ENCODE measurements around the gene ARHGEF39.
"Not testable (repeated sequence)": the region's sequence is repeated elsewhere in the genome, so short reads cannot be mapped to it uniquely, and the experiment has no call there.

ARHGEF39 gene

GRCh38 chr9:35649431-35650340 lies 15.3 kb downstream of the ARHGEF39 start:
- DNase-seq: no peak

DNA sequence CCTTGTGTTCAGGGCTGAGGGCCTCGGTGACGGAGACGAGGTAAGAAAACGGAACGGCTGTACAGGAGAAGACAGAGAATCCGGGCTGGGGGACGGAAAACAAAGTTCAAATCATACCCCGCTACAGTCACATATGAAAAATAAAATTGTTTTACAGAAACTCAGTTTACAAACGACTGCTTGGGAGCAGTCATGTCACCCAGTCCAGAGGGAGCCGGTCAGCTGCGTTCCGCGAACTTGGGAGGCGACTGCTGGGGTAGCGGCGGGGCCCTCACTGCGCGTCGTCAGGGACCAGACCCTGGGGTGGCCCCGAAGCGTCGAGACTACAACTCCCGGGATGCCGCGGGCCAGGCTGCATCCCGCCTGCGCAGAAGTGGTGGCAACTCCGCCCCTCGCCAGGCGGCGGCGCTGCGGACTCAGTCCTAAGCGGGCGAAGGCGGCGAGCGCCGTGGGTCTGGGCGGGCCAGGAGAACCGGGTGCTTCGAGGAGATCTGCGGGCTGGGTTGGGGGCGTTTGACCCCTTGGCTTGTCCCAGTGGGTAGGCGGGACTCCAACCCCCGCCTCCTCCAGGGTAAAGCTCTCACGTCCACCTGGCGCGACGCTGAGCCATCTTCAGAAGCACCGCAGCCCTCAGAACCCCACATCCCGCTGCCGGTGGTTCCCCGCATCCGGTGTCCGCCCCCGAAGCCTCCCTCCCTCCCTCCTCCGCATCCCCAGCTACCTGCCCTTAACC lies 18.3 kb downstream of the ARHGEF39 start:
- peak; percentile 74 for DNase-seq

- peak; percentile 49 for DNase-seq
These were observed 18.9 kb downstream of the ARHGEF39 start for GRCh38 chr9:35646153-35646532.

DNA sequence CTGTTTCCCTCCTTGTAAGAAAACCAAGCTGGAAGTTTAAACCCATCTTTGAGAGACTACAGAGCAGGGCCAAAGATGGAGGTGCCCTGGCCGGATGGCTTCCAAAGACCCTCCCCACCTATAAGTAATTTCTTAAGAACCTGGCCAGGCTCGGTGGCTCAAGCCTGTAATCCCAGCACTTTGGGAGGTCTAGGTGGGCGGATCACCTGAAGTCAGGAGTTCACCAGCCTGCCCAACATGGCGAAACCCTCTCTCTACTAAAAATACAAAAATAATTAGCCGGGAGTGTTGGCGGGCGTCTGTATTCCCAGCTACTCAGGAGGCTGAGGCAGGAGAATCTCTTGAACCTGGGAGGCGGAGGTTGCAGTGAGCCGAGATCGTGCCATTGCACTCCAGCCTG lies 19.3 kb downstream of the ARHGEF39 start:
- not testable (repeated sequence) for DNase-seq

DNA sequence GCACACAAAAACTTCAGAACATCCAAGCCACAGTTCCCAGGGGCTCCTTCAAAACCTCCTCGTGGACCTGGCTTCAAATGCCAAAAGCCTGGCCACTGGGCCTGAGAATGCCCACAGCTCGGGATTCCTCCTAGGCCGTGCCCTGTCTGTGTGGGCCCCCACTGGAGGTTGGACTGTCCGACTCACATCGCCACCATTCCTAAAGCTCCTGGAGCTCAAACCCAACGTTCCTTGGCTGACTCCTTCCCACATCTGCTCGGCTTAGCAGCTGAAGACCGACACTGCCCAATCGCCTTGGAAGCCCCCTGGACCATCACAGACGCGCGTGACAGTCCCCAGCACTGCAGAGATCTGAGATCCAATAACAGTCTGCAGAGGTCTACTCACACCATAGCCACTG lies 21.9 kb downstream of the ARHGEF39 start:
- DNase-seq: no peak

GRCh38 chr9:35641478-35641877 lies 23.5 kb downstream of the ARHGEF39 start:
- DNase-seq: not testable (repeated sequence)

GRCh38 chr9:35640431-35640830 lies 24.6 kb downstream of the ARHGEF39 start:
- DNase-seq: not testable (repeated sequence)

DNA sequence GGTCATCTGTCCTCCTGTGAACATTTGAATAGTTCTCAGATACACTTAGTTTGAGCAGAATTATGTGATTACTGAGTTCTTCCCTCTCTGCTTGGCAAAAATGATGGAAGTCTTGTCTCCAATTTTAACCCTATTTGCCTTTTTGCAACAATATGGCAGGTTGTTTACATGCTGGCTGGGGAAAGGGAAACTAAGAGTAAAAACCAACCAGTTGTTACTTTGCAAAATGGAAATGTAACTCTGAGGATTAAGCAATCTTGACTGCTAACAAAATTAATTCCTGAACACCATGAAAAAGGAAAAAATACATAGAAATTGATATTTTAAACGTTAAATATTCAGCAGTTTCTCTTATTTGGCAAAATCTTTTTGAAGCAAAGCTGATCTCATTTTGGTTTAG lies 25.4 kb downstream of the ARHGEF39 start:
- DNase-seq: no peak

DNA sequence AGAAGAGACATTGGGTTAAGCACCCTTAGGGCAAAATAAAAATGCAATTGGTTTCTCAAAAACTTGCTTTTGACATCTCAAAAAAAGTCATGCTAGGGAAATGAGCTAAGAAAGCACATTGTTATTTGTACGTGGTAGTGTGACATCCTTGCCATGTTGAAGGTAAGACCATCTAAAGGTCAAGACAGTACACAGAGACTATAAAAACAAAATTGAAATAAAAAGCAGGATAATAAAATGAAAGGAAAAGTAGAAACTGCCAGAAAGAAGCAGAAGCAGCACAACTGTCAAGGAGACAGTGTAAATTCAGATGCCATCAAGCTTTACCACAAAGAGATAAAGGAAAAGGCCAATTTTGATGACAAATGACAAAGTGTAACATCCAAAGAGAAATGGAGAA lies 25.8 kb downstream of the ARHGEF39 start:
- not testable (repeated sequence) for DNase-seq

- DNase-seq: not testable (repeated sequence)
These were observed 26.2 kb downstream of the ARHGEF39 start for GRCh38 chr9:35638751-35639150.

DNA sequence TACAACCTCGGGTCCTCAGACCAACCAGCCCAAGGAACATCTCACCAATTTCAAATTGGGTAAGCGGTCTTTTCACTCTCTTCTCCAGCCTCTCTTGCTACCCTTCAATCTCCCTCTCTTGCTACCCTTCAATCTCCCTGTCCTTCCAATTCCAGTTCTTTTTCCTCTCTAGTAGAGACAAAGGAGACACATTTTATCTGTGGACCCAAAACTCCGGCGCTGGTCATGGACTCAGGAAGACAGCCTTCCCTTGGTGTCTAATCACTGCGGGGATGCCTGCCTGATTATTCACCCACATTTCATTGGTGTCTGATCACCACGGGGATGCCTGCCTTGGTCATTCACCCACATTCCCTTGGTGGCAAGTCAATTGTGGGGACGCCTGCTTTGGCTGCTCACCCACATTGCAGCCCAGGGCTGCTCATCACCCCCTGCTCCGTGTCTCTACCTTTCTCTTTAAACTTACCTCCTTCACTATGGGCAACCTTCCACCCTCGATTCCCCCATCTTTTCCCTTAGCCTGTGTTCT lies 27.5 kb downstream of the ARHGEF39 start:
- not testable (repeated sequence) for DNase-seq

GRCh38 chr9:35636877-35637246 lies 28.1 kb downstream of the ARHGEF39 start:
- DNase-seq: not testable (repeated sequence)

GRCh38 chr9:35636135-35636876 lies 28.7 kb downstream of the ARHGEF39 start:
- DNase-seq: no peak

DNA sequence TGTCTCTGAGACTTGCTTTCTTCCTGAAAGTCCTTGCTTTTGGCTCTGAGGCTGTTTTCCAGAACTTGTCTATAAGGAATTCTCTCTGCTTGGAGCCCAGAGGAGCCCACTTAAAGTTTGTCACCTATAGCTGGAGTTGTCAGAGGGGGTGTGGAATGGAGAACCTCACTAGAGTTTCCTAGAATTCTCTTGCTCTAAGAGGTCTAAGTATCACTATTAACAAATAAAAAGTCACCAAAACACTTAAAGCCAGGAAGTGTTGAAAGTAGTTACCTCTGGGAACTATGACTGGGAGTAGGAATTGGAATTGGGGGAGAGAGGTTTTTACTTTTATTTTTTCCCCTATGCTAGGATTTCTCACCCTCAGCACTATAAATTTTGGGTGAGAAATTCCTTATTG lies 29.3 kb downstream of the ARHGEF39 start:
- no peak for DNase-seq

DNA sequence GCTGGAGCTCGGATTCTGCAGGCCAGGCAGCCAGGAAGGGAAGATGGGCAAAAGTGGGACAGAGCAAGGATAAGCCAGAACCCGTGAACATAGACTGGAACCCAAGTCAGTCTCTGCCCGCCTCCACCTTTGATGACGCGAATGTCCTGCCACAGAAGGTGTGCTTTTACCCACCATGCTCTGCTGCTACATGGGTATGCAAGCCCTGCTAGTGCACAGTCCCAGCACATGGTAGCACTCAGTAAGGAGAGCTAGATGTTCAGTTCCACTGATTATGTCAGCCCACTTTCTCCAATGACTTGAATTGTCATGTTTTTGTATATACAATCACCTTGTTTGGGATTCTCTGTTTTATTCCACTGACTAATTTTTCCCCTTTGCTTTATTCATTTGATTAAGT lies 35.4 kb downstream of the ARHGEF39 start:
- DNase-seq: no peak

- DNase-seq: no peak
These were observed 36.5 kb downstream of the ARHGEF39 start for GRCh38 chr9:35628389-35628991.

DNA sequence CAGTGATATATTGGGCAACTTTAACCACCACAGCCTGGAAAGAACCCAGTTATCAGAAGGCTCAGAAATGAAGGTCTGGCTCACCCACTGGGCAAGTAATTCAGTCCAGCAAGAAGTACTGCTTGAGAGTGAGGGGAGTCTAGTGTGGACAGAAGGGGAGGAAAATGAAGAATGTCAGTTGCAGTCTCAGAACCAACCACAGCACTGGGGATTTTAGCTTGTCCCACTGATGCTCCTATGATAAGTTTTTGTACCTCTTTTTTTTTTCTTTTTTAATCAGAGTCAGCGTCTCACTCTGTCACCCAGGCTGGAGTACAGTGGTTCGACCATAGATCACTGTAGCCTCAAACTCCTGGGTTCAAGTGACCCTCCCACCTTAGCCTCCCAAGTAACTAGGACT lies 37.4 kb downstream of the ARHGEF39 start:
- no peak for DNase-seq

- DNase-seq: no peak
These were observed 45.2 kb downstream of the ARHGEF39 start for GRCh38 chr9:35619800-35620158.

- DNase-seq: no peak
These were observed 45.9 kb downstream of the ARHGEF39 start for GRCh38 chr9:35618854-35619799.

DNA sequence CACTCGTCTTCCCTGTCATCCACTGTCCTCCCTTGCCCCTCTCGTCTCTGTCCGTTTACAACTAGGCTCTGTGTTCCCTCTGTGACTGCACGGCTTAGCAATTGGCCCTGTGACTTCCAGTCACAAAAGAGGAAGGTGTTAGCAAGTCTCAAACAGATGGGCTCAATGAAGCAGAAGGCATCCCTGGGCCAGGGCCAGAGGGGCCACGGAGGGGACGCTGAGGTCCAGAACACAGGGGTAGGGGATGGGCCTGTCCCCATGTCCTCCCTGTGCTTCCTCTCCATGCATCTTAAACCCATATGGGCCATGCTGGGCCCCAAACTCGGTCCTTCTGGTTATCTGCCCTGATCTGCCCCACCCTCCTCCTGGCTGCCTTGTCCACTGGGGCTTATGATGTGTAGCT lies 46.7 kb downstream of the ARHGEF39 start, which contains the start of gene CD72:
TSS of gene CD72 (minus strand) at position 89 of the 403 bp plus-strand sequence. CDS start 110 bp downstream, outside the sequence.
- DNase-seq: no peak

GRCh38 chr9:35617548-35617947 lies 47.4 kb downstream of the ARHGEF39 start:
- no peak for DNase-seq
